D721Med (cell line): ENCODE measurements around the gene KANK4.

Source experiments
- DNase-seq: peaks from one replicate; pipeline ENCODE4 v3.0.0; 2011; ENCODE audit warnings: low spot score; ENCODE audit not compliant: insufficient read length
- FAIRE-seq: peaks from 2 replicates; lab custom pipeline; 2011; peaks lifted over from hg19 to GRCh38; lab: Jason Lieb, UNC
- CTCF ChIP-seq: IDR thresholded peaks from 2 replicates; pipeline ENCODE4 v1.5.1; 2012; ENCODE audit warnings: mild to moderate bottlenecking, control low read depth; ENCODE audit not compliant: insufficient read depth; ENCODE audit errors: missing control alignments

The KANK4 gene

DNA sequence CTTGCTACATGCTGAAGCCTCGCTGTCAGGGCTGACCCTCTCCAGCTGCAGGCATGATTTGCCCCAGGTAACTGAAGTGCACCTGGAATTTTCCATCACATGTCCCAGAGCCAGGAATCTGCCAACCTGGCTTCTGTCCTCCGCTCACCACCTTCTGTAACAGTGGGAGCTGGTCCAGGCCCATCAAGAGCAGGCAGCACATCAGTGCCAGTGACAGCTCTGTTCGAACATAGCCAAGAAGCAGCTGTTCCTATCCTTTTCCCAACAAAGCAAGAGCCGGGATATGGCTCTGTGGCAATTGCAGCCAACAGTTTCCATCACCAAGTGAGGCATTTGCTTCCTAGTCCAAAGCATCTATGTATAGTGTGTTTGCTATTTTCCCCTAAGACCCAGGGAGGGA, 42.2 kb upstream of the KANK4 start:
- TF ChIP-seq CTCF: no peak
- DNase-seq (no peak), FAIRE-seq (no peak)

- DNase-seq: no peak
- TF ChIP-seq CTCF: no peak
Measured at GRCh38 chr1:62358665-62359373, 39.6 kb upstream of the KANK4 start.

GRCh38 chr1:62357916-62358315, 38.7 kb upstream of the KANK4 start:
- no peak for DNase-seq
- no peak for FAIRE-seq
- no peak for TF ChIP-seq CTCF

More at GRCh38 chr1:62358665-62359373, 39.6 kb upstream of the KANK4 start:
- FAIRE-seq: no peak

DNA sequence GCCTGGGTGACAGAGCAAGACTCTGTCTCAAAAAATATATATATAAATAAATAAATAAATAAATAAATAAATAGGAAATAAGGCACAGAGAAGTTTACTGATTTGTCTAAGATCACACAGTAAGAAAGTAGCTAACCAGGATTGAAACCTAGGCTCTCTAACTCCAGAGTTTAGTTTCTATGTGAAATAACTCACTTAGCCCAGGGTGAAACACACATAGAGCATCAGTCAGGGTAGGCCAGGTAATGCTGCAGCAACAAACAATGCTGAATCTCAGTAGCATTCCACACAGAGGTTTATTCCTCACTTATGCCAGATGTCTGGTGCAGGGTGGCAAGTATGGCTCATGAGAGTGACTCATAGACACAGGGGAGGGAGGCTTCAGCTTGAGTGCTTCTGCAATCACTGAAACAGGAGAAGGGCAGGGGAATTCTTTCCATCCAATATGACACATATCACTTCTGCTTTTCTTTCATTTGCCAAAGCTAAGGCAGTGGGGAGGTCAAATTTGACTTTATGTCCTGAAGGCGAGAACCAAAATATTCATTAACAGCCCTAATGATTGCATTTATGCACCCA, 37.1 kb upstream of the KANK4 start:
- FAIRE-seq: no peak
- no peak for DNase-seq
- no peak for TF ChIP-seq CTCF

DNA sequence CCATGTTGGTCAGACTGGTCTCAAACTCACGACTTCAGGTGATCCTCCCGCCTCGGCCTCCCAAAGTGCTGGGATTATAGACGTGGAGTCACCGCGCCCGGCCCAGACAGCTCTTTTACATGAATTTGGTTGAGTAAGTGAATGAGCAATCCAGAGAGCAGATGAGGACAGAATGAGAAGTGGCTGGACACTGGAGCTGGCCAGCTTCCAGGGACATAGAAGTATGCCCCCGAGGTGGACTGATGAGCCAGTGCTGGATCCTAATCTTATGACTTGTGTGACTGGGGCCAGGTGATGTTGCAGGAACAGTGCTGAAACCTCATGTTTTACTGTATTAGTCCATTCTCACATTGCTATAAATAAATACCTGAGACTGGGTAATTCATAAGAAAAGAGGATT, 35.9 kb upstream of the KANK4 start:
- DNase-seq: no peak
- no peak for FAIRE-seq
- TF ChIP-seq CTCF: no peak

- DNase-seq (no peak), FAIRE-seq (no peak)
- TF ChIP-seq CTCF: no peak
Measured at GRCh38 chr1:62353853-62354252, 34.6 kb upstream of the KANK4 start.

- no peak for TF ChIP-seq CTCF
- no peak for FAIRE-seq
- DNase-seq: no peak
Measured at GRCh38 chr1:62352387-62352786, 33.2 kb upstream of the KANK4 start.
